GM21381 (cell line): ENCODE data around the gene ABHD12B.
"Not testable (repeated sequence)": the region's sequence is repeated elsewhere in the genome, so short reads cannot be mapped to it uniquely, and the experiment has no call there.

ENCODE experiments used
- ATAC-seq: cut with Tn5 transposase; IDR thresholded peaks from one replicate; pipeline ENCODE4 v1.9.1; 2021; ENCODE audit warnings: mild to moderate bottlenecking, moderate library complexity; ENCODE audit not compliant: unreplicated experiment

Gene ABHD12B

GRCh38 chr14:50932592-50933495, 61.0 kb downstream of the ABHD12B start:
- no peak for ATAC-seq

DNA sequence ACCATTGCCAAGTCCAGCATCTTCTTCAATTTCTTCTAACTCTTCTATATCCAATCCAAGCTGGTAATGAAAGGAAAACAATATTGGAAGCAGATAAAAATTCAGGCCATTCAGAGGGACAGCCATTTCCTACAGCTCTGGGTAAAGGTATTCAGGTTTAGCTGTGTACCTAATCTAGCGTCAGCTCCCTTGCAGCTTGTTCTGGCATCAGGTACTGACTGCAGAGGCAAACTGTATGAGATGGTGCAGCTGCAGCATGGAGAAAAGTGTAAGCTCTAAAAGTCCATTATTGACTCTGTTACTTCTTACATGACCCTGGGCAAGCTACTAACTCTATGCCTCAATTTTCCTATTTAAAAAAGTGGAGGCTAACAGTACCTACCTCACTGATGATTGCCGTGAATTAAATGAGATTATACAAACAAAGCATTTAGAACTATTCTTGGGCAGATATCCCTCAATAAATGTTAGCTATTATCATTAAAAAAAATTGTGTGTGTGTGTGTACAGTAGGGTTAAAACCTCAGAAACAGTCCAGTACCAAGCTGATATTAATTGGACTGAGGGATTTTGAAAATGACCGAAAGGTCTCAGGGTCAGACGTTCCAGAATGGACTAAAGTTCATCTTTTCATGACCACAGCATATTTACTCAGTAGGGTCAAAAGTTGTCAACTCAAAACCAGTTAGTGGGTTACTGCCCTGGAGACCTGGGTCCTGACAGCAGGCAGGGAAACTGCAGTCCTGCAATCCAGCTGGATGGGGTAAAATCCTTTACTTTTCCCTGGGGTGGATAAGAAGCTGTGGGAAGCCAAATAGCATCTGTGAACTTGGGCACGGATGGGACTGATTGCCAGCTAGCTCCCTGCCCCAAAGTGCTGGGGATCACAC, 63.5 kb downstream of the ABHD12B start:
- ATAC-seq, result no peak

GRCh38 chr14:50936016-50936340, 64.1 kb downstream of the ABHD12B start:
- no peak for ATAC-seq

DNA sequence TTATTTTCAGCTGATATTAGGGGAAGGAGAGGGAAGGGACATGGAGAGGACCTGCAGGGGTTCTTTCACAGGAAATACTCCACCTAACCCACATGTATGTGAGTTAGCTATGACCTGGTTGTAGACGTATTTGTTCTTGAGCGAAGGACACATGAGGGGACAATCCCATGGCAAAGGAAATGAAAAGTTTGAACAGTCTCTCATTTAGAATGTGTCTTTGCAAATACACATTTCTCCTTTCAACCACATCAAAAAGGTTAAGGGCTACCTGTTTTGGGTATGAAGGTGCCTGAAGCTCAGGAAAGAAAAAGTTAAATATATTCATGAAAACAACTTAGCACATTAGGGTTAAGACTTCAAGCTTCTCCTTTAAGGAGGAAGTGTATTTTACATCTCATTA, 65.0 kb downstream of the ABHD12B start:
- no peak for ATAC-seq

DNA sequence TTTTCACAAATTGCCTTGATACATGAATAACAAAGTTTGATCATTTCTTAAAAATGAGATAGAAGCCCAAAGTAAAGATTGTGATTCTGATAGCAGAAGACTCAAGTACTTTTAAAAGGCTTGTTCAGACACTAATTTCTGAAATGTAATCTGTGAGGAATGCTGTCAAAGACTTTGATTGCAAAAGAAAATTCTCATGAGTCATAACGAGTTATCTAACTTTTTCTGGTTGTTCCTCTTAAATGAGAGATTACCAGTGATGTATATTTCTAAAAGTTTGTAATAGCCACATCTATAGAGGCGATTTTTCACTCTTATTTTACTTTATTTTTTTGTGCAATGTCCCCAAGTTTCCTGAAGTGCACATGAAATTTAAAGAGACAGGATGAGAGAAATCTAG, 65.5 kb downstream of the ABHD12B start:
- no peak for ATAC-seq

GRCh38 chr14:50937800-50938199, 65.9 kb downstream of the ABHD12B start:
- no peak for ATAC-seq

DNA sequence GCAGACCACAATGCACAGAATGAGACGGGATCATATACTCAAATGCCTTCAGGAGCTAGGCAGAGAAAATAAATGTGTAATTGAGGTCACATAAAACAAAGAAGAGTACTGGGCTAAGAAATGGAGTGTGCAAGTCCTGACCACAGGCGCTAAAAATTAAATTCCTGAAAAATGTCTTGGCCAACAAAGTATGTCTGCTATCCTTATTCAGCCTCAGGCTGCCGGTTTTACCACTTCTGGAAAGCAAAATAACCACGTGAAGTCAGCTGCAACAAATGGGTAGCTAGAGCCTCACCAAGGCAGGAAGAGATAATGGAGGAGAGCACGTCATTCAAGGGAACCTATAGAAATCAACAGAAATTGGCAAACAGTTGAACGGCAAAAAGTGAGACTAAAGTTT, 69.3 kb downstream of the ABHD12B start:
- ATAC-seq, result no peak

GRCh38 chr14:50941638-50942037, 69.8 kb downstream of the ABHD12B start:
- ATAC-seq, result not testable (repeated sequence)

- ATAC-seq, result no peak
Measured at GRCh38 chr14:50943261-50943942, 71.5 kb downstream of the ABHD12B start.

GRCh38 chr14:50943943-50944646, 72.2 kb downstream of the ABHD12B start, which contains the start of gene PYGL:
TSS of gene PYGL (minus strand) at chr14:50944483. CDS start at chr14:50944403, 80 bp downstream.
- ATAC-seq, result peak; percentile 73

DNA sequence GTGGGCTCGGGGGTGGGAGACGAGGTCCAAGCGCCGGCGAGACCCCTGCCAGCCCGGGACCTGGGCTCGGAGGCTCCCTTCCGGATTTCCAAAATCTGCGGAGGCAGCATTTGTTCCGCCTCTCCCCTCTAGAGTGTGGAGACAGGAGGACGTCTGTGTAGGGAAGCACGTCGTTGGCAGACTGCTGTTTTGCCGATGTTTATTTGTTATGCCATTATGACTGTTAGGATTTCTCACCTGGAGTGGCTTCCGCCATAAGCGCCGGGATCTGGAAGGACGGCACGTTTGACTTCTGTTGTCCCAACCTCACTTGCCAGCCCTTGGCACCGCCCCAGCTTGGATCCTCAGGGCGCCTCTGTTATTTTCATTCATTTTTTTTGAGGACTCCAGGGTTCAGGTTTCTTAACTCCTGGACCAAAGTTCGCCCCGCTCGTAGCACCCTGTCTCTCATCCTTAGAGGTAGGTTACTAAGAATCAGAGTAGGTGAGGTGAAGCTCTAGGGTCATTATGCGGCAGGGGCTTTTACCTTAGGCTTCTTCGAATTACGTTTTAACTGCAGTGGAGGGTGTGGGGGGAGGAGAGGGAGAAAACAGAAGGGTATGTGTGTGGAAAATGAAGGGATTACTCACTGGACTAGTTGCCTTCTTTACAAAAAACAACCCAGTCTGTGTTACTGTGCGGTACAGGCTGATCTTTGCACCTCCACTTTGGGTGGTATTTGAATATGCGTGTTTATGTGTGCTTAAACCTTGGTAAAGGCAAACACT, 73.0 kb downstream of the ABHD12B start:
- peak; percentile 12 for ATAC-seq

GRCh38 chr14:50946234-50946935, 74.5 kb downstream of the ABHD12B start:
- no peak for ATAC-seq

DNA sequence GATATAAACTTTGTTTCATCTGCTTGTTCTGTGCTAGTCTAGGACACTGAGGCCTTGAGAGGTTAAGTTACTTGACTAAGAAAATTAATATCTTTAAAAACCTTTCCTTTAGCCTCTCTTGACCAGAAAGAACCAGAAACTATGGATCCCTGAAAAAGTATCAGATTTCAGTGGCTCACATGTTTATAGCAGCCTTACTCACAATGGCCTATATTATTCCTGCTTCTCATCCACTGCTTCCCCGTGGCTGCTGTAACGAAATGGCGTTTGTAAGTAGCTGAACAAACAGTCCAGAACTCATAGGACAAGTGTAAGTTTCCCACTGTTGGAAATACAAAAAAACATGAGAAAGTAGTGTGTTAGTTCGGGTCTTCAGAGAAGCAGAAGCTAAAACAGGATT, 75.6 kb downstream of the ABHD12B start:
- ATAC-seq, result no peak

GRCh38 chr14:50948205-50948604, 76.4 kb downstream of the ABHD12B start:
- ATAC-seq, result no peak

DNA sequence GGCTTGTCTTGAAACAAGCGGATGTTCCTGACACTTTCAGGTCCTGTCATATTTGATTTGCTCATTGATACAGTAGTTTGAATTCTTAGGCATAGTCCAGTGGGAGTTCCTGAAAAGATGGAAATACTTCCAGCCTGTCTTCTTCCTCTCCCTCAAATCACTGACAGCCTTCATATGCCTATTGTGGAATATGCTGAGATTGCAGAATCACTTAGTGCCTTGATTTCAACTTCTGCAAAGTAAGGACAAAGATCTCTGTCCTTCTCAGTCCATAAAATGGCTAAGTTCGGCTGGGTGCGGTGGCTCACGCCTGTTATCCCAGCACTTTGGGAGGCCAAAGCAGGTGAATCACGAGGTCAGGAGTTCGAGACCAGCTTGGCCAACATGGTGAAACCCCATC, 79.2 kb downstream of the ABHD12B start:
- ATAC-seq, result no peak

GRCh38 chr14:50953502-50953901, 81.6 kb downstream of the ABHD12B start:
- ATAC-seq, result no peak
